Endometrial microvascular endothelial cells (primary cell): ENCODE results near the gene KPRP. TPM values are rescaled to one million over a fixed set of nuclear protein-coding genes. Genes with fewer than 3 reads are reported as not detected.

Source experiments
- in situ Hi-C: cut with HindIII; loops from 2 replicates; pipeline ENCODE4 v1.10.0; 2017; ENCODE audit warnings: low sequenced_read_pairs, low pct_unique_long_range_greater_than_20kb; ENCODE audit errors: inconsistent ontology term
- total RNA-seq: library from RNA; depleted of rRNA; stranded (reverse); fragments of >200 nt; gene quantifications from one replicate; pipeline ENCODE4 v1.2.3, GENCODE V29; 2015; ENCODE audit errors: inconsistent ontology term

KPRP gene
- total RNA-seq, 1 donor from 2014 or later = not detected

DNA sequence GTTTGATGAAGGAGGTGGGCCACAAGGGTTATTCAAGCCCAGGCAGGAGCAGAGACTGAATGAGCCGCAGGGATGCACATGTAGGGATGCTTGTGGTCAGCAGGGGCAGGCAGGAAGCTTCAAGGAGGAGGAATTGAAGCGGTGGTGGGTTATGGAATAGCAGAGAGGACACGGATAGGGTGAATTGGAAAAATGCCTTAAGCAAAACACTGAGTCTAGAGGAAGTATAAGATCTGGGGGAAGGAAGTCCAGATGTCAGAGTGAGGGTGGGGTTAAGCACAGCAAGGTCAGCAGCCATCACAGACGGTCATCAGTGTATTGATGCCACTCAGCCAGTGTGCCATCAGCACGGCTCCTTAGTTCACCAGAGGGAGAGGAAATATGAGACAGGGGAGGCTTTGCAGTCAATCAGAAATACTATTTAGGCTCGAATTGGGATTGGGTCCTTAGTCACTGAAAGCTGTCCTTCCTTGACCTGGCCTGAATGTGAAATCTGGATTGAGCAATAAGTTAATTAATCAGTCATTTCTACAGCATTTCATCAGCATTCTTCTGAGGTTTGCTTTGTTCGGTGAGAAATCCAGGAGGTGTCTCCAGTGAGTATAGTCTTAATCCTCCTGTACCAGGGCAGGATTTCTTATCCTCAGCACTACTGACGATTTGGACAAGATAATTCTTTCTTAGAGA lies 11.2 kb downstream of the KPRP start:
- in situ Hi-C loops = no loop called here

DNA sequence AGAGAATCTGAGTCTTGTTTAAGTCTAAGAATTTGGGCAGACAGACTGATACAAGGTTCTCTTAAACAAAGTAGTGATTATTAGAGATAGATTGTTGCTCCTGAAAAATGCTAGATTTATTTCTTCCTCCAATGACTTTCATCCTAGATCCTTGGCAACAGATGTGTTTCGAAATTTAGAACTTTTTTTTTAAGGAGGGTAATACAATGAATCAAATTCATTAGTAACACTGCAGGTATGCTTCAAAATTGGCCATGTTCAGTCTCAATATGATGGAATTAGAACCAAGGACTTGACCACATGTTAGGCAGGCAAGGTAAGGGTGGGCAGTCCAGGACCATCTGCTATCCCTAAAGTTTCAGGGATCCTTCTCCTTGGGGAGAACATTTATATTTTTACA lies 12.6 kb downstream of the KPRP start:
- in situ Hi-C loops = no loop called here

DNA sequence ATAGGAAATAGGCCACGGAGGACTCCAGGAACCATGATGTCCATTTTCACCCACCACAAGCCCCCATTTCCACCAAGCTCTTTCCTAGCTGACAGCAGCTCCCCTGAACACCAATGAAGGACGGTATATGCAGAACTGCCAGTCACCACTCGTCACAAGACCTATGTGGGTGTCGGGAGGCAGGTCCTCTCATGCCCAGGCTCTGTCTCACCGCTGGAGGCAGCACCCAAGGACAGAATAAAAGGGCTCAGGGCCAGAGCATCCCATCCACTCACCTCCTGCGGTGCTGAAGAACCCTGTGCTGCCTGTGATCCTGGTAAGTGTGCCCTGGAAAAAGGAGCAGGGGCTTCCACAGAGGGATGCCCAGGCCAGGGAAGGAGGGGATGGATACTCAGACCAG lies 17.1 kb downstream of the KPRP start, which contains the start of gene LCE1F:
Gene LCE1F, plus strand, starts transcription at position 266 of the 400 bp plus-strand sequence. CDS start 1,232 bp downstream, outside the sequence.
- in situ Hi-C loops = no loop called here

DNA sequence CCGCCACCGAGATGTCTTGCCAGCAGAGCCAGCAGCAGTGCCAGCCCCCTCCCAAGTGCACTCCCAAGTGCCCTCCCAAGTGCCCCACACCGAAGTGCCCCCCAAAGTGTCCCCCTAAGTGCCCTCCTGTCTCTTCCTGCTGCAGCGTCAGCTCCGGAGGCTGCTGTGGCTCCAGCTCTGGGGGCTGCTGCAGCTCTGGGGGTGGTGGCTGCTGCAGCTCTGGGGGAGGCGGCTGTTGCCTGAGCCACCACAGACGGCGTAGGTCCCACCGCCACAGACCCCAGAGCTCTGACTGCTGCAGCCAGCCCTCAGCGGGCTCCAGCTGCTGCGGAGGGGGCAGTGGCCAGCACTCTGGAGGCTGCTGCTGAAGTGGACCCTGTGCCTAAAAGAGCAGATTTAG lies 18.5 kb downstream of the KPRP start:
- in situ Hi-C loops = no loop called here

DNA sequence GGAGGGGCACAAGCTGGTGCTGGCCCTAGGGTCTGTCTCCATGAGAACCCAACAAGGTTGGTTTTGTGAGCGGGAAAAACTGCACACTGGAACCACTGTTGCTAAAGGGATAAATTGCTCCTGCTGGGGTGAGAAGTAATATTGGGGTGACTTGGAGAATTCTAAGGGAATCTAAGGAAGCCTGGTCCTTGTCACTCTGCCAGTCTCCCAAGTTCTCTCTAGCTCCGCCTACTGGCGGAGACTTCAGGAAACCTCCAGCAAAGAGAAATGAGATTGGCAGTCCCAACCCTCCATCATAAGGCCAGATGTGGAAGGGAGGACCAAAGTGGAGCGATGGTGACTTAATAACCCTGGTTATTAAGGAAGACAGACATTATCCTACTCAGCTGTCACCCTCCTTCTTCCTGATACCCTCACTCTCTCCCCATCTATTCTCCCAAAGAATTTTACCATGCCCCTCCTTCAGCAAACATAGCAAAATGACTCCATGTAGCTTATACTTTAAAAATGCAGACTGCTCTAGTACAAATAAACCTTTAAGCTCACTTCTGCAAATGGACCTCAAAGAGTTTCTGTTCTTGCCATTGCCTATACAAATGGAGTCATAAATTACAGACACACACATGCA lies 19.8 kb downstream of the KPRP start:
- in situ Hi-C loops = no loop called here

DNA sequence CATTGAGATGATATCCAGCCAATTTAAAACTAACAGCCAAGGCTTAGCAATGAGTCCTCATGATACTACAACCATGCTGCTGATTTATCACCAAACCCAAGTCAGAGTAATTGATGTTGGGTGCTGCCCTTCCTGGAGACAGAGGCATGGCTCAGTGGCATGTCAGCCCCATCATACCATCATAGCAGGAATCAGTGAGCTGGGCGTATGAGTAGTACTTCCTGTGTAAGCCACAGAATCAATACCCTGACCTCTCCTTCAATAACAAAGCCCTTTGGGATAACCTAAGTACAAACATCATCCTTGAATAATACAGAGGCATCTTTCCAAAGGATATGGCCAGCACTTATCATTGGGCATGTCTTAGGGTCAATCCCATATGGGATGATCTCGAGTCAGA lies 25.3 kb downstream of the KPRP start:
- in situ Hi-C loops = no loop called here

DNA sequence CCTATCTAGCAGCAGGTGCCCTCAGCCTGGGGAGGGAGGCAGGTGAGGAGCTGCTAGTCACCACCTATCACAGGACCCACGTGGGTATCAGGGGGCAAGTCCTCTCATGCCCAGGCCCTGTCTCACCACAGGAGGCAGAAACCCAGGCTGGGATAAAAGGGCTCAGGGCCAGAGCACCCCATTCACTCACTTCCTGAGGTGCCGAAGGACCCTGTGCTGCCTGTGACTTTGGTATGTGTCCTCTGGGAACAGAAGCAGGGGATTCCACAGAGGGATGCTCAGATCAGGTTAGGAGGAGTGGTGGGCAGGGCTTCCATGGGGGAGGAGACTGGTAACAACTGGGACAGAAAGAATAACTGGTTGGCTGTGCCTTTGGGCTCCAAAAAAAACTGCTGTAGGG lies 28.3 kb downstream of the KPRP start, which contains the start of gene LCE1E:
Gene LCE1E, plus strand, starts transcription at position 181 of the 400 bp plus-strand sequence. CDS start 1,043 bp downstream, outside the sequence.
- in situ Hi-C loops = no loop called here

DNA sequence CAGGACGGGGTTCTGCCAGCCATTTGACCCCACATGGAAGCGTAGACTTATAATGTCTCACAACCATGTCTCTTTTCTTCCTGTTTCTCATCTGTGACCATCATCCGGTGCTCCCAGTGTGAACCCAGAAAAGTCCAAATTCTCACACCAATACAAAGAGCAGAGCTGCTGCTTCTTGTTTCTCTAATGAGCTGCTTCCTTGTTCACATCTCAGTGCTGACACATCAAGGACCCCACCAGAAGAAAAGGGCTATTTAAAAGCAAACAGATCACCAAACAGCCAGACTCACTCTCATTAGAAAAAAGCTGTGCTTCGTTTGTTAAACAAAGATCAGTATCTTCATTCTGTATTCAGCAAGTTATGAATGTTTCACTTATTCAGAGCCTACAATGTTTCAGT lies 37.9 kb downstream of the KPRP start:
- in situ Hi-C loops = no loop called here

DNA sequence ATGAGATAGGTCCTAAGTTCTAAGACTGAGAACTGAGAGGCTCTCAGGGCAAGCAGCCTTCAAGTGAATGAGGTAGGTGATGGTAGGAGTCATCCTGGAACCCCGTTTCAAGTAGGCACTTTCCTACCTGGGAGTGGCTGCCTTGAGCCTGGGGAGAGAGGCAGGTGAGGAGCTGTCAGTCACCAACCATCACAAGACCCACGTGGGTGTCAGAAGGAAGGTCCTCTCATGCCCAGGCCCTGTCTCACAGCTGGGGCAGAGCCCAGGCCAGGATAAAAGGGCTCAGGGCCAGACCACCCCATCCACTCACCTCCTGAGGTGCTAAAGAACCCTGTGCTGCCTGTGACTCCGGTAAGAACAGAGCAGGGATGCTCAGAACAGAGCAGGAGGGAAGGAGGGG lies 38.6 kb downstream of the KPRP start, which contains the start of gene LCE1D:
Gene LCE1D, plus strand, starts transcription at position 301 of the 400 bp plus-strand sequence. CDS start 1,074 bp downstream, outside the sequence.
- in situ Hi-C loops = no loop called here

DNA sequence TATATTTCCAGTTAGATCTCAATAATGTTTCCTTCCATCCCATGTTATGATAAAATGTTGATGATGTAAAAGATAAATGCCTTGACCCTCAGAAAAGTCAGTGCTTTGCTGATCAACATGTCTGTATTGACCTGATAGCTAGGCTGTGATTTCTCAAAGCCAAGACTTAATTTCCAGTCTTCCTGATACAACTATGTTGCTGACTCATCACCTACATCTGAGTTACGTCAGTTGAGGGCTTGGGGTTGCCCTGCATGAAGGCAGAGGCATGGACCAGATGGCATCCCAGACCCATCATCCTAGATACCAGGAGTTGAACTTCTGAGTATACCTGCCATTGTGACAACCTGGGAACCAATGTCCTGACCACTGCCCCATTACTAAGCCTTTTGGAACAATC lies 43.5 kb downstream of the KPRP start:
- in situ Hi-C loops = no loop called here

DNA sequence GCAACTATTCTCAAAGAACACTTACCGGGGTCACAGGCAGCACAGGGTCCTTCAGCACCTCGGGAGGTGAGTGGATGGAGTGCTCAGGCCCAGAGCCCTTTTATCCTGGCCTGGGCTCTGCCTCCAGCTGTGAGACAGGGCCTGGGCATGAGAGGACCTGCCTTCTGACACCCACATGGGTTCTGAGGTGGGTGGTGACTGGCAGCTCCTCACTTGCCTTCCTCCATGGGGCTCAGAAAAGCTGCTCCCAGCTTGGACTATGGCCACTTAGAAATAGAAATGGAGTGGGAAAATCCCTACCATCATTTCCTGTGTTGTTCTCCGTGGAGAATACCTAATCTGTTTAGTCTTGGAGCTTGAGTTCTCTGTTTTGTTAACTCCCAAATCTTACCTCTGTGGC lies 48.8 kb downstream of the KPRP start, which contains the start of gene LCE1C:
Gene LCE1C, minus strand, starts transcription at position 76 of the 400 bp plus-strand sequence. CDS start 1,173 bp downstream, outside the sequence.
- in situ Hi-C loops = no loop called here

DNA sequence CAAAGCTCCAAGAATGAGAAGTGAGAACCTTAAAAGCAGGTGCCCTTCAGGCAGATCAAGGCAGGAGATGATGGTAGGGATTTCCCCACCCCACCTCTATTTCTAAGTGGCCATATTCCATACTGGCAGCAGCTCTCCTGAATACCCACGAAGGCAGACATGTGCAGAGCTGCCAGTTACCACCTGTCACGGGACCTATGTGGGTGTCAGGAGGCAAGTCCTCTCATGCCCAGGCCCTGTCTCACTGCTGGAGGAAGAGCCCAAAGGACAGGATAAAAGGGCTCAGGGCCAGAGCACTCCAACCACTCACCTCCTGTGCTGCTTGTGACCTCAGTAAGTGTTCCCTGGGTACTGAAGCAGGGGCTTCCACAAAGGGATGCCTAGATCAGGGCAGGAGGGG lies 53.2 kb downstream of the KPRP start:
- in situ Hi-C loops = no loop called here

Other genes starting within 250 kb of the KPRP start
- gene LCE5A, start 247.2 kb upstream of the KPRP start, total RNA-seq = not detected
- not detected for gene CRCT1, start 243.5 kb upstream of the KPRP start, total RNA-seq
- gene LCE3E, start 191.2 kb upstream of the KPRP start, total RNA-seq = not detected
- not detected for gene LCE3D, start 177.5 kb upstream of the KPRP start, total RNA-seq
- not detected for gene LCE3C, start 157.8 kb upstream of the KPRP start, total RNA-seq
- gene LCE3B, start 144.2 kb upstream of the KPRP start, total RNA-seq = not detected
- gene LCE3A, start 134.9 kb upstream of the KPRP start, total RNA-seq = not detected
- gene LCE2D, start 94.6 kb upstream of the KPRP start, total RNA-seq = not detected
- gene LCE2C, start 82.7 kb upstream of the KPRP start, total RNA-seq = not detected
- not detected for gene LCE2B, start 71.9 kb upstream of the KPRP start, total RNA-seq
- not detected for gene LCE2A, start 59.7 kb upstream of the KPRP start, total RNA-seq
- not detected for gene LCE4A, start 49.9 kb upstream of the KPRP start, total RNA-seq
- gene LCE1F, start 17.1 kb downstream of the KPRP start, total RNA-seq = not detected
- not detected for gene LCE1E, start 28.2 kb downstream of the KPRP start, total RNA-seq
- not detected for gene LCE1D, start 38.7 kb downstream of the KPRP start, total RNA-seq
- gene LCE1C, start 48.6 kb downstream of the KPRP start, total RNA-seq = not detected
- not detected for gene LCE1B, start 53.9 kb downstream of the KPRP start, total RNA-seq
- not detected for gene LCE1A, start 69.4 kb downstream of the KPRP start, total RNA-seq
- gene LCE6A, start 84.8 kb downstream of the KPRP start, total RNA-seq = not detected
- gene LCE7A, start 102.0 kb downstream of the KPRP start, total RNA-seq = not detected
- gene SMCP, start 120.3 kb downstream of the KPRP start, total RNA-seq = not detected
- not detected for gene IVL, start 150.5 kb downstream of the KPRP start, total RNA-seq
- not detected for gene SPRR5, start 189.2 kb downstream of the KPRP start, total RNA-seq
- gene SPRR4, start 212.6 kb downstream of the KPRP start, total RNA-seq = not detected
- not detected for gene SPRR1A, start 226.1 kb downstream of the KPRP start, total RNA-seq
- not detected for gene SPRR3, start 243.7 kb downstream of the KPRP start, total RNA-seq